NCI-H510A treated with DMSO at 0.1 percent for 48 hours (cell line): ENCODE data around the gene RASA4.
"Not testable (repeated sequence)": the region's sequence is repeated elsewhere in the genome, so short reads cannot be mapped to it uniquely, and the experiment has no call there.

Experiments
- DNase-seq: peaks from one replicate; lab custom pipeline; 2025; lab: John Stamatoyannopoulos, UW

Gene RASA4

GRCh38 chr7:102604431-102605145 is 12.0 kb downstream of the RASA4 start:
- DNase-seq = not testable (repeated sequence)

DNA sequence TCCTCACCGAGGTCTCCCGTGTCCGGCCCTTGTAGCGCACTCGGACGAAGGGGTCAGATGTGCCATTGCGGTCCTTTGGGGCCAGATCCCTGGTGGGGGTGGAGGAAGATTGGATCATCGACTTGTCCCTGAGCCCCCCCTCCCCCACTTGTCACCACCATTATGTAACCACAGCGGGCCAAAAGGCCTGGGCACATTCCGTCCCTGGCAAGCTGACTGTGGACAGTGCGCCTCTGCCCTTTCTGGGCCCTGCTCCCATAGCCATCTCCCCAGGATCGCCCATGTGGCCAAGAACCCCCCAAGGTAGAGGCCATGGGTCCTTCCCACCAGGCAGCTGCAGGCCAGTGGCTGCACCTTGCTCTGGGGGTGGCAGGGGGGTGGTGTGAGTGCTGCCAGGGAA is 14.2 kb downstream of the RASA4 start:
- not testable (repeated sequence) for DNase-seq

DNA sequence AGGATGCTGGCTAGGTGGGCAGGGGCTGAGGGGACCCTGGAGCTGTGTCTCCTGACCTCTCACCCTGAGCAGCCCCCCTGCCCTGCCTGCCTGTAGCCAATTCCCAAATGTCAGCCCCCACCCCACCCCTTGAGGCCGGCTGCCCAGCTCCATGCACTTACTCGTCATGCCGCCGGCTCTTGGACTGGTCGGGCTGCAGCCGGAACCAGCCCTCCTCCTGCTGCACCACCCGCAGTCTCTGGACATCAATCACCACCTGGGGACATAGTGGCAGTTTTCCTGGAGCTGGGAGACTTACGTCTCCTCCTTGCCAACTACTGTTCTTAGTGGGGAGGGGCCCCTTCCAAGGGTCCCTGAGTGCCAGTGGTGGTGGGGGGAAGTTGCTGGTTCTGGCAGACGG is 16.9 kb downstream of the RASA4 start:
- not testable (repeated sequence) for DNase-seq

GRCh38 chr7:102596036-102596435 is 20.5 kb downstream of the RASA4 start:
- not testable (repeated sequence) for DNase-seq

GRCh38 chr7:102593637-102594334 is 22.8 kb downstream of the RASA4 start:
- DNase-seq = not testable (repeated sequence)

- DNase-seq = not testable (repeated sequence)
Measured at GRCh38 chr7:102592477-102593019, 24.0 kb downstream of the RASA4 start.

DNA sequence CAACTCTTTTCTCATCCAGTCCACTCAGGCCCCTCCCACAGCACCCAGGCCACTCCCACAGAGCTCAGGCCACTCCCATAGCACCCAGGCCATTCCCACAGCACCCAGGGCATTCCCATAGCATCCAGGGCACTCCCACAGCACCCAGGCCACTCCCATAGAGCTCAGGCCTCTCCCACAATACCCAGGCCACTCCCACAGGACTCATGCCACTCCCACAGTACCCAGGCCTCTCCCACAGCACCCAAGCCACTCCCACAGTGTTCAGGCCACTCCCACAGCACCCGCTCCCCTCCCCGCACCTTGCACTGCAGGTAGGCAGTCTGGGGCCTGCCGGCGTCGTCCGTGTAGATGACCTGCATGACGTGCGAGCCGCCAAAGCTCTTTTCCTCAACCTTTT is 26.7 kb downstream of the RASA4 start:
- DNase-seq = not testable (repeated sequence)

DNA sequence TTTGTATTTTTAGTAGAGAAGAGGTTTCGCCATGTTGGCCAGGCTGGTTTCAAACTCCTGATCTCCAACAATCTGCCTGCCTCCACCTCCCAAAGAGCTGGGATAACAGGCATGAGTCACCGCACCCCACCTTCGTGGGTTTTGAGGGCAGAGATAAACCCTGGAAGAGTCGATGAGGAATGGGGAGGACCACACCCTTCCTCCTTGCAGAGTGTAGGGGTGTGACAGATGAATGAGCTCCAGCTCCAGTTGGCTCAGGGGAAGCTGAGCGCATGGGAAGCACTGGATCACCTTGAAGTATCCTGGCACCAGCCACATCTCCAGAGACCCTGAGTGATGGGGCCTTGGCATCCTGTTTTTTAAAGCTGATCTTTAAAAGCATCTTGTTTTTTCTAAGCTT is 33.1 kb downstream of the RASA4 start:
- not testable (repeated sequence) for DNase-seq

DNA sequence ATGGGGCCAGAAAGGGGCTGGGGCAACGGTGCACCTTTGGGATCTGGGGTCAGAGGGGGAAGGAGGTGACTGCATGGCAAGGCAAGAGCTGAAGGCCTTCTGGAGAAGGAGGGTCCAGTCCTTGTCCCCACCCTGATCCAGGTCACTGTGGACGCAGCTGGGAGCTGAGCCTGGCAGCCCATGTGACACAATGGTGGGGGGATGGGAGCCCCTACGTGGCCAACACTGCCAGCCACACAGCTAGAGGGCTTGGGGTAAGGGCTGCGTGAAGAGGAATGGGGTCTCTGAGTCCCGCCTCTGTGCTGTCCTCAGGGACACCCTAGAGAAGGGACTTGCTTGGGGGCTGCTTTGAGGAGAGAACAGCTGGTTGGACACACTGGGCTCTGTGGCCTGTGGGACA is 34.8 kb downstream of the RASA4 start:
- DNase-seq = not testable (repeated sequence)

- DNase-seq = not testable (repeated sequence)
Measured at GRCh38 chr7:102578486-102578885, 38.1 kb downstream of the RASA4 start.

- DNase-seq = not testable (repeated sequence)
Measured at GRCh38 chr7:102577315-102578240, 39.0 kb downstream of the RASA4 start.

DNA sequence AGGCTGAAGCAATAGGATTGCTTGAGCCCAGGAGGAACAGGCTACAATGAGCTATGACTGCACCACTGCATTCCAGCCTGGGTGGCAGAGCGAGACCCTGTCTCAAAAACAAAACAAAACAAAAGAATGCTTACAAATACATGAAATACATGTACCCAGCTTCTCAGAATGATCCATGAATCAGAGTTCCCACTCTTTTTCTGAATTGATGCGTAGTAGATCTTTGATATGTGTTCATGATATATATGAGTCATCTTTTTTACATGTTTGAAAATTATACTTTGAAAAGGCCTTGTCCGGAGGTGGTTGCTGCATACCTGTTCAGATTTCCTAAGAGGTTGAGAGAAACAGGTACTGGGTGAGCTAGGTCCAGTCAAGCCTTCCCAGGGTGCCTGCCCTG is 40.2 kb downstream of the RASA4 start:
- not testable (repeated sequence) for DNase-seq

GRCh38 chr7:102574607-102575006 is 41.9 kb downstream of the RASA4 start:
- not testable (repeated sequence) for DNase-seq

GRCh38 chr7:102572261-102573239 is 44.0 kb downstream of the RASA4 start, which contains the start of gene POLR2J3:
TSS of gene POLR2J3 (minus strand) at chr7:102572583. CDS start at chr7:102572521, 62 bp downstream.
- not testable (repeated sequence) for DNase-seq

DNA sequence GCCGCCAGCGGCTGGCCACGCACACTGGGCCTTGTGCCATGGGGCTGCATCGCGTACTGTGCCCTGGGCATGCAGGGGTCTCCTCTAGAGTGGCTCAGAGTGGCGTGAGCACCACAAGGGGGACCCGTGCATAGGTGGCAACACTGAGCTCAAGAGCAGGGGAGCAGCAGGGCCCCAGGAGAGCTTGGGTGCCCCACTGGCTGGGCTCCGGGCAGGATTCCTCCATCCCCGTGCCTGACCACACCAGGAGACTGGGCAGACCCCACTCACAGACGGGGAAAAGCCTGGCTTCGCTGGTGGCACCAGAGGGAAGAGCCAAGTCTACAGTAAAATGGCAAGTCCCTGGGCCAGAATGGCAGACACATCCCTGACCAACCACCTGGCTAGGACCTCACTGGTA is 47.9 kb downstream of the RASA4 start:
- not testable (repeated sequence) for DNase-seq

GRCh38 chr7:102550808-102551422 is 65.6 kb downstream of the RASA4 start, which contains the start of gene SPDYE2:
TSS of gene SPDYE2 (plus strand) at chr7:102551226. CDS start at chr7:102553256, 2,030 bp downstream.
- DNase-seq = not testable (repeated sequence)

- DNase-seq = not testable (repeated sequence)
Measured at GRCh38 chr7:102546353-102546752, 70.2 kb downstream of the RASA4 start.

GRCh38 chr7:102545288-102545687 is 71.3 kb downstream of the RASA4 start:
- not testable (repeated sequence) for DNase-seq

DNA sequence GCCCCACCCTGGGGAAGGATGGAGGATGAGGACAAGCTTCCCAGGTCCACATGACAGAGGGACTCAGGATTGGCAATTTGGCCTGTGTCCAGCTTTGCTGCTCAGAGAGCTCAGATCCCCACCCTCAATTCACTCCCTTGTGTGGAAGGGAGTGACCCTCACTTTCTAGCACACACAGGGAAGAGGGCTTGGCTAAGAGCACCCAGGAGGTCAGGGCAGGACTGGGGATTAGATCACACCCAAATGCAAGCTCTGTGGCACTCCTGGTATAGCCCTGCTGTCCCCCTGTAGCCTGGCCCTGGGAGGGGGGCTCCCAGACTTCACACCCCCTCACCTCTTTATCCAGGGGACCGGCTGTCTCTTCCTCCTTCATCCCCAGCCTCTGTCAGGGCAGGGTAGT is 72.2 kb downstream of the RASA4 start:
- not testable (repeated sequence) for DNase-seq

DNA sequence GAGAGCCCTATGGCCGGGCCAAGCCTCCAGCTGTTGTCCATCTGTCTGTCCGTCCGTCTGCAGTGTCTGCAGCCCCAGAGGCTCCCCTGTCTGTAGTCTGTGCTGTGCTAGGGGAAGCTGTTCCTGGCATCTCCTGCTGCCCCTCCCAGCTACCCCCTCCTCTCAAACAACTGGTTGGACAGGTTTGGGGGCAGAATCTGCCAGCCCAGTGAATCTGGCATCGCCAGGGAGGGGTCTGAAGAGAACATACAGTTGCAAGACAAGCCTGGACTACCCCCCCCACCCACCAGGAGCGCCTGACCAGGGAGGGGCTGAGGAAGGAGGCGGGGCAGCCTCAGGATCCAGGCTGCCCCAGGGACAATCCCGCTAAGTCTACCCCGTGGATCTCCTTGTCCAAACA is 73.0 kb downstream of the RASA4 start, which contains the start of gene UPK3BL2:
Gene UPK3BL2, minus strand, starts transcription at position 101 of the 400 bp plus-strand sequence. Its CDS starts 60 bp downstream, at position 41.
- not testable (repeated sequence) for DNase-seq
